Activated CD8-positive, alpha-beta memory T cell treated with anti-CD3 and anti-CD28 coated beads, Interleukin-2, amount 50 U/mL, for 4 hours (primary cell): ENCODE data around the gene CDC37L1.
"Not testable (repeated sequence)": the region's sequence is repeated elsewhere in the genome, so short reads cannot be mapped to it uniquely, and the experiment has no call there.

Experiments
- DNase-seq: peaks from one replicate; pipeline ENCODE4 v3.0.0-alpha.2; 2020

CDC37L1 gene

GRCh38 chr9:4717815-4718214 is 38.4 kb downstream of the CDC37L1 start:
- no peak for DNase-seq

- DNase-seq: no peak
These were observed 39.5 kb downstream of the CDC37L1 start for GRCh38 chr9:4718911-4719310.

- DNase-seq: no peak
These were observed 42.4 kb downstream of the CDC37L1 start for GRCh38 chr9:4721736-4722135.

- no peak for DNase-seq
These were observed 46.5 kb downstream of the CDC37L1 start for GRCh38 chr9:4725706-4726442.

GRCh38 chr9:4727593-4727992 is 48.2 kb downstream of the CDC37L1 start:
- no peak for DNase-seq

- DNase-seq: no peak
These were observed 53.5 kb downstream of the CDC37L1 start for GRCh38 chr9:4732890-4733289.

GRCh38 chr9:4734150-4734549 is 54.8 kb downstream of the CDC37L1 start:
- DNase-seq: no peak

GRCh38 chr9:4738866-4739586 is 59.7 kb downstream of the CDC37L1 start:
- DNase-seq: no peak

GRCh38 chr9:4739587-4740387 is 60.4 kb downstream of the CDC37L1 start:
- DNase-seq: no peak

- DNase-seq: no peak
These were observed 60.9 kb downstream of the CDC37L1 start for GRCh38 chr9:4740388-4740637.

- peak; percentile 85 for DNase-seq
These were observed 61.4 kb downstream of the CDC37L1 start, which contains the start of gene AK3 for GRCh38 chr9:4740638-4741364. AK3 (minus strand) TSS chr9:4741202; CDS start chr9:4741087, 115 bp downstream.

GRCh38 chr9:4741365-4742089 is 62.2 kb downstream of the CDC37L1 start:
- DNase-seq: peak; percentile 22

- no peak for DNase-seq
These were observed 62.9 kb downstream of the CDC37L1 start for GRCh38 chr9:4742246-4742645.

GRCh38 chr9:4743131-4743875 is 63.9 kb downstream of the CDC37L1 start:
- no peak for DNase-seq

GRCh38 chr9:4746278-4747030 is 67.1 kb downstream of the CDC37L1 start:
- no peak for DNase-seq

GRCh38 chr9:4748612-4749011 is 69.2 kb downstream of the CDC37L1 start:
- no peak for DNase-seq

- no peak for DNase-seq
These were observed 70.8 kb downstream of the CDC37L1 start for GRCh38 chr9:4750023-4750673.

GRCh38 chr9:4754530-4754929 is 75.2 kb downstream of the CDC37L1 start:
- DNase-seq: not testable (repeated sequence)

- DNase-seq: no peak
These were observed 75.7 kb downstream of the CDC37L1 start for GRCh38 chr9:4755026-4755609.

GRCh38 chr9:4756420-4756819 is 77.1 kb downstream of the CDC37L1 start:
- DNase-seq: no peak
